Activated T-cell treated with anti-CD3 and anti-CD28 coated beads for 4 hours (primary cell): ENCODE measurements around the gene SLC22A12.

ENCODE experiments used
- DNase-seq: peaks from one replicate; pipeline ENCODE4 v3.0.0-alpha.2; 2020

The SLC22A12 gene

DNA sequence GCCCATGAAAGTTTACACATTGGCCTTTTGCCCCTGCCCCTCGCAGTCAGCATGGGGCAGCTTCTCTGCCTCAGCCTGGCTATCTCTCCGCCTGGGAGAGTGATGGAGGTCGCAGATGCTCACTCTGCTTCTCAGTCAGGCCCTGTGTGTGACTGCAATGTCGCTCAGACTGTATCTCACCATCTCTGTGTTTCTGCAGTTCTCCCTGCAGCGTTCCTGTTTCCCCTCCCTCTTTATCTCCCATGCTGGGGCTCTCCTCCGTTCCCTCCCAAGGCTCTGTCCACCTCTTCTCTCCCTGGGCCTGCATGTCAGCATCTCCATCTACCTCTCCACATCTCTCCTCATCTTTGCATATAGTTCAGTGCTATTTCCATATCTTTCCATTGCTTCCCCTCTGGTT, 38.1 kb downstream of the SLC22A12 start:
- no peak for DNase-seq

DNA sequence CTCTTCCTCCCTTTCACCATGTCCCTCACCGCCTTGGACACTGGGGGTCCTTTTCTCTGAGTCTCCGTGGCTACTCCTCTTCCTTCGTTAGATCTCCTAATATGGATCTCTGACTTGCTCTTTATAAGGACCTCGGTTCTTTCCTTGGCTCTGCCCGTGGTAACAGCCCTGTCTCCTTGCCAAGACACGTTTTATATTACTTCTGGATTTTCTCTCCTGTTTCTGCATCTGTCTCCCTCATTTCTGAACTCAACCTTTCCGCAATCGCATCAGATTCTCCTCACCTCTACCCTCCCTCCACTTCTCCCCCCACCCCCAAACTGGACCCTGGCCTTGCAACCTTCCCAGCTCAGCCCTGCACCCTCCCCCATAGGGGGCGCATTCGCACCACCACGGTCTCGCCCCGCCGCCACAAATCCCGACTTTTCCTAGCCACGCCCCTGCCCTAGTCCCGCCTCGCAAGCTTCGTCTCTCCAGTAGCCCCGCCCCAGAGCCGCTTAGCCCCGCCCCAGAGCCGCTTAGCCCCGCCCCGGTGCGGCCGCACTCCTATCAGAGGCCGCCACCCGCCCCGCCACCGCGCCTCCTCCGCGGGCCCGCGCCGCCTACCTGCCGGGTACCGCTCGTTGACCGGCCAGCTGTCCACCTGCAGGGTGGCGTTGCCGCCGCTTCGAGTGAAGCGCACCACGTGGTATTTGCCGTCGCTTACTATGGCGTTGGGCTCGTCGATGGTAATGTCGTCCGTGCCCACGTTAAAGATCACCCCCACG, 39.0 kb downstream of the SLC22A12 start:
- no peak for DNase-seq

DNA sequence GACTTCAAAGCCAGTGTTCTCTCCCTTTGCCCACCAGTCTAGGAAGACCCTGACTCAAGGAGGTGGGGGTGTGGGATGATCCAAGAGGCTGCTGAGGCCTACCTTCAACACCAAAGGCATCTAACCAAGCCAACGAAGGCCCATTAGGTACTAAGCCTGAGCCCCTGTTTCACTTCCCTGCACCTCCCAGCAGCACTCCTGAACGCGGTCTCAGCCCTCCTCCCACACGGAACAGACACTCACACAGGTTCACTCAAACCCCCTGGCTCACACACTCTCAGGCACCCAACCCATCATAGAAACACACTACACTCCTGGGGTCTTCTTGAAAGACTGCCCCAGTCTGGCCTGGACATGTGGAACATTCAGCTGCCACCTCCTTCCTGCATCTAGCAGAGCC, 40.7 kb downstream of the SLC22A12 start:
- DNase-seq = no peak

DNA sequence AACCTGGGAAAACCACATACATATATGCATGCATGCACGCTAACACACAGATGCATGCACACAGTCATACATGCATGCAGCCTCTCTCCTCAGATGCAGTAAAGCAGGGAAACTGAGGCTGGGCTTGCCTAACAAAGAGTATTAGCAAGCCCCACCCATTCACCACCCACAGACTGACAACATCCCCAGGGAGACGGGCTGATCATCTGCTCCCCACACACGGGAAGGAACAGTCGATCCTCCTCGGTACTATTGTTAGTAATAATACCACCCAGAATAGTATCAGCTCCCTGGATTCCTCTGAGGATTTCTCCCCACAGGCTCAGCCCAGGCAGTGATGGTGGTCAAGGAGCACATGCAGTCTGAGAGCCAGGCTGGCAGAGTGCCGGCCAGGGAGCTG, 41.2 kb downstream of the SLC22A12 start:
- DNase-seq = no peak

DNA sequence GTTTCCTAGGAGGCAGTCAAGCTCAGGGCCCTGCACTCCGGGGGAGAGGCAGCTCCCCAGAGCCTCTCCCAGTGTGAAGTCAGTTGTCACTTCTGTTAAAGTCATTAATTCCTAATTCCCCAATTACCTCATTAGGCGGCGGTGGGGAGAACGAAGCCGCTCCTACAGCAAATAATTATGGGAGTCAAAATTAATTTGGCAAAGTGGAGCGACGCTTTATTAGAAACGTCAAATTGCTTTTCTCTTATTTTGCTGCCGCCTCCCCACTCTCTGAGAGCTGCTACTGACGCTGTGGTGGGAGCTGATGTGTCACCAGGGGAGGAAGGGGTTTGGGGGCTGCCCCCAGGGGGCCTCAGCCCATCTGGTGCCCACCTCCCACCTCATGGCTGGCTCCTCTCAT, 41.6 kb downstream of the SLC22A12 start:
- DNase-seq = no peak

- no peak for DNase-seq
Measured at GRCh38 chr11:64633555-64634159, 42.6 kb downstream of the SLC22A12 start.

GRCh38 chr11:64637334-64638017, 46.5 kb downstream of the SLC22A12 start:
- no peak for DNase-seq

- no peak for DNase-seq
Measured at GRCh38 chr11:64638018-64638665, 47.1 kb downstream of the SLC22A12 start.

GRCh38 chr11:64638829-64639228, 47.8 kb downstream of the SLC22A12 start:
- DNase-seq = no peak

GRCh38 chr11:64639885-64640284, 48.9 kb downstream of the SLC22A12 start:
- DNase-seq = no peak

- no peak for DNase-seq
Measured at GRCh38 chr11:64641596-64642417, 50.8 kb downstream of the SLC22A12 start.

DNA sequence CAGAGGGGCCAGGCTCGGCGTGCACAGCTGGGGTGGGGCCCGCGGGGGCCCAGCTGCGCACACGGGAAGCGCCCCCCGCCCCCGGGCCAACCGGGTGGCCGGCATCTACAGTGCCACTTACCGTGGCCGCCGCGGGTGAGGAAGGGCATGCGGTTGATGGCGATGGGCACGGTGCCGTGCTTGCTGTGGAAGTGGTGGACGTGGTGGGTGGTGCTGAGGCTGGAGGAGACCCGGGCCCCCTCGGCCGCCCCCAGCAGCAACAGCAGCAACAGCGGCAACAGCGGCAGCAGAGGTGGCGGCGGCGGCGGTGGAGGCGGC, 51.4 kb downstream of the SLC22A12 start:
- no peak for DNase-seq

DNA sequence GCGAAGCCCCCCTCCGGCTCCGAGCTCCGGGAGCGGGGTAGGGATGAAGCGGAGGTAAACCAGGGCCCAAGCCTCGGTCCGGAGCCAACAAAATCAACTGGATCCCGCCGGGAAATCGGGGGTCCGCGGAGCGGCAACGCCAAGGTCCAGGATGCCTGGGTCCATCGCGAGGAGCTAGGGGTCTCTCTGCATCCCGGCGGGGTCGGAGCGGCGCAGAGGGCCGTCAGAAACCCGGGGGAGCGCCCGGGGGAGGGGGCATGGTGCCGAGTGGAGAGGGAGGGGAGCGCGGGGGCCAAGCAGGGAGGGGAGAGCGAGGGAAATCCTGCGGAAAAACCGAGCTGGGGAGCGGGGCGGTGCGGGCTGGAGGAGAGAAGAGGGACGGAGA, 51.8 kb downstream of the SLC22A12 start:
- DNase-seq = no peak

- no peak for DNase-seq
Measured at GRCh38 chr11:64643256-64643881, 52.3 kb downstream of the SLC22A12 start.

- DNase-seq = no peak
Measured at GRCh38 chr11:64643920-64644646, 53.1 kb downstream of the SLC22A12 start.

DNA sequence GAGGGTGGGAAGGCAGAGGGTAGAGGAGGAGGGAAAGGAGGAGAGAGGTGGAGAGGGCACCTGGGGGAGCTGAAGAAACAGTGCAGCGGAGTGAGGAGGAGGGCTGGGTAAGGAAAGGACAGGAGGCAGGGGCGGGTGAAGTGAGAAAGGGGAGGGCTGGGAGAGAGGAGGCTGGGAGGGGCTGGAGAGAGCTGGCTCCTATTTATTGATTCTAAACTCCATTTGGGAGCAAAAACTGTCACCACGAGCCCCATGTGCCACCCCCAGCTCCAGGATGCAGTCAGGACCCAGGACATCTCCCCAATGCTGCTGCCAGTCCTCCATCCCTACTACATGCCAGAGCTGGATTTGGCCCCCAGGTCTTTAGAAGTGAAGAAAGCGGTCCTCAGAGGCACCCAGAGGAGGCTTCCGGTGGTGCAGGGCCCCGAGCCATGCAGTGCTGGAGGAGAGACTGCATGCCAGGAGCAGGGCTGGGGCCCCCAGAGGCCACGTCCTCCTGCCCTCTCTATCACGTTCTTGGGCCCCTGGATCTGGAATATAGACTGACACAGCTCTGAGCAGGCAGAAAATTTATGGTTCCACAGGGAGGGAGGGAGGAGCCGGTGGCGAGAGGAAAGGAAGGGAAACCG, 53.7 kb downstream of the SLC22A12 start:
- DNase-seq = no peak

DNA sequence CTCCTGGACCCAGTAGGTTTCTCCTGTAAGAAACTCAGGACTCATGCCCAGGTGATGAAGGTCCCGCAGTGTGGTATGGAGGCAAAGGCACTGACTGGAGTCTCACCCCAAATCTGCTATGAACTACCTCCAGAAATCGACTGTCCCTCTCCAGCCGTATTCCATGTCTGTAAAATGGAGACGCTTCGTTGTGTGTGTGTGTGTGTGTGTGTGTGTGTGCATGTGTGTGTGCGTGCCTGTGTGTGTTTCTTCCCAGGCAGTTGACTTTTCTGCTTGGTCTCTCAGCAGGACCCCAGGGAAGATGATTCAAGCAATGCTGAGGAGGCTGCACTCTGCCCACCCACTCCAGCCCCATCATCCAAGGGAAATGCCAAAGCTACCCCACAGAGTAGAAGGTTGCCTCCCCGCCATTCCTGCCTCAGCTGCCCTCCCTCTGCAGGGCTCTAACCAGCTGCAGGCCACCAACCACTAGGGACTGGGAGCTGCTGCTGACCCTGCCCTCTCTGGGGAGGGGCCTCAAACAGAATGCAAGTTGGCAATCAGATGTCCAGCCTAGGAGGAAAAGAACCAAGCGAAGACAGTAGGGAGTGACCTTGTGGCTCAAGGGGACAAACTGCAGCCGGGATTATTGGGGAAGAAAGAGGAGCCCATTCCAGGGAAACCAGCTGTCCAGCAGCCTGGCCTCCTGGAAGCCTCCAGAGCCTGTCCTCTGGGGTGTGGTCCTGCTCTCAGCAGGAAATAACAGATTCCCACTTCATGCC, 56.2 kb downstream of the SLC22A12 start:
- DNase-seq = no peak

- DNase-seq = no peak
Measured at GRCh38 chr11:64648551-64648950, 57.5 kb downstream of the SLC22A12 start.

GRCh38 chr11:64649291-64649697, 58.3 kb downstream of the SLC22A12 start:
- DNase-seq = no peak

DNA sequence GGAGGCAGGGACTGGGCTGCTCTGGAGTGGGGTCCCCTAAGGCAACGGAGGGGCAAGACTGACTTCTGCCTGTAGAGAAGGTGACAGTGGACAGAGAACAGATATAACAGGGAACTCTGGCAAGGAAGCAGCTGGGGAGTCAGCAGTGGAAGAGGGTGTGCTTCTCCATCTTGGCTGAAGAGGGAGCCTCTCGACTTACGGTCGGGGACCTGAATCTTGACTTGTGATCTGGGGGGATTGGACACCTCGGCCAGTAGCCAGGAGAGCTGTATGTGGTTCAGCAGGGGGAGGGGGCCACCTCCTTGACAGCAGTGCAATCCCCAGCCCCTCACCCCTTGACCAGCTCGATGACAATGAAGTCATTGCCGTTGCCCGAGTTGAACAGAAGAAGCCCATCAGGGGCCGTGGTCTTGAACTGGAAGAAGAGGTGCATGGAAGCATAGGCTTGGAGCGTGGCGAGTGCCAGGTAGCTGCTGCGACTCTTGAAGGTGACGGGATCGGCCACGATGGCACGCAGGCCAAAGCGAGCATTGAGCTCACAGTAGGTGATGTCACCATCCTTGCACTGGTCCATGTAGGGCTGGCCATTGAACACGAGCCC, 60.0 kb downstream of the SLC22A12 start:
- no peak for DNase-seq
